T47D (cell line): Measurements from ENCODE around the gene AFP.
"Not testable (repeated sequence)": the region's sequence is repeated elsewhere in the genome, so short reads cannot be mapped to it uniquely, and the experiment has no call there.

ENCODE experiments used
- DNase-seq, 2 experiments: peaks; one replicate each; pipeline versions ENCODE4 v3.0.0 to v3.0.0-alpha.2; 2011 to 2012; ENCODE audit warnings: low read depth in 1 of 2, low spot score in 1 of 2
- JUND ChIP-seq: IDR thresholded peaks from 2 replicates; pipeline ENCODE4 v1.6.1; 2012; ENCODE audit warnings: low read depth
- in situ Hi-C: cut with HindIII; loops from 2 replicates; pipeline ENCODE4 v1.10.0; 2016; ENCODE audit warnings: low sequenced_read_pairs, low pct_unique_long_range_greater_than_20kb

Gene AFP

GRCh38 chr4:73435984-73436383 lies at the start of gene AFP:
TSS of gene AFP (plus strand) at chr4:73436221. CDS start at chr4:73436263, 42 bp downstream.
- in situ Hi-C loops = no loop called here
- no peak for DNase-seq
- no peak for TF ChIP-seq JUND

- TF ChIP-seq JUND = no peak
- no peak for DNase-seq
- in situ Hi-C loops = no loop called here
These were observed 48.5 kb upstream of the AFP start for GRCh38 chr4:73387552-73387951.

GRCh38 chr4:73388887-73389286 lies 47.1 kb upstream of the AFP start:
- no peak for DNase-seq
- TF ChIP-seq JUND = no peak
- in situ Hi-C loops = no loop called here

GRCh38 chr4:73389663-73390062 lies 46.4 kb upstream of the AFP start:
- DNase-seq, in situ Hi-C loops: not testable (repeated sequence)

GRCh38 chr4:73391774-73392173 lies 44.2 kb upstream of the AFP start:
- in situ Hi-C loops = no loop called here
- TF ChIP-seq JUND = no peak
- DNase-seq = no peak

GRCh38 chr4:73392936-73393335 lies 43.1 kb upstream of the AFP start:
- no peak for TF ChIP-seq JUND
- peak in 1 of 2 experiments; percentile 28 for DNase-seq
- in situ Hi-C loops = no loop called here

- TF ChIP-seq JUND = no peak
- in situ Hi-C loops = no loop called here
These were observed 39.7 kb upstream of the AFP start for GRCh38 chr4:73396304-73396703.

GRCh38 chr4:73396993-73397972 lies 38.7 kb upstream of the AFP start:
- no peak for DNase-seq
- in situ Hi-C loops = no loop called here
- no peak for TF ChIP-seq JUND

More at GRCh38 chr4:73396304-73396703, 39.7 kb upstream of the AFP start:
- DNase-seq = no peak

- in situ Hi-C loops = no loop called here
- DNase-seq = no peak
- TF ChIP-seq JUND = no peak
These were observed 34.6 kb upstream of the AFP start for GRCh38 chr4:73401412-73401811.

GRCh38 chr4:73404042-73404441 lies 32.0 kb upstream of the AFP start, which contains the start of gene ALB:
TSS of gene ALB (plus strand) at chr4:73404287. CDS start at chr4:73404328, 41 bp downstream.
- no peak for TF ChIP-seq JUND
- no peak for DNase-seq
- in situ Hi-C loops = no loop called here

GRCh38 chr4:73404457-73404856 lies 31.6 kb upstream of the AFP start:
- in situ Hi-C loops = no loop called here
- TF ChIP-seq JUND = no peak
- DNase-seq = no peak

- no peak for TF ChIP-seq JUND
- DNase-seq = no peak
- in situ Hi-C loops = no loop called here
These were observed 30.9 kb upstream of the AFP start for GRCh38 chr4:73405138-73405537.

GRCh38 chr4:73406548-73406875 lies 29.5 kb upstream of the AFP start:
- TF ChIP-seq JUND = no peak
- no peak for DNase-seq
- in situ Hi-C loops = no loop called here

GRCh38 chr4:73407227-73407673 lies 28.8 kb upstream of the AFP start:
- in situ Hi-C loops = no loop called here

More at GRCh38 chr4:73407227-73407673, 28.8 kb upstream of the AFP start:
- TF ChIP-seq JUND = no peak
- no peak for DNase-seq
